IMR-90 (cell line): ENCODE measurements around the gene ANKRD13D. TPM values are rescaled to one million over a fixed set of nuclear protein-coding genes. Genes with fewer than 3 reads are reported as not detected.
A peak's percentile ranks its signal among the peaks of the same experiment; 100 is the strongest.

Experiments
- ATAC-seq: fragments of 200-7000 bp; cut with Tn5 transposase; 2 replicates; pipeline ENCODE4 v1.9.1; 2020; ENCODE audit warnings: low read depth, mild to moderate bottlenecking, moderate library complexity
- BruUV-seq: library from RNA; stranded (reverse); fragments of 400-500 nt; replicated peaks from 2 replicates; lab custom pipeline; 2021; lab: Mats Ljungman, UMichigan
- CTCF ChIA-PET: fragments of 300-600 bp; formaldehyde crosslinking; extraction: SDS; loops from one replicate; lab custom pipeline; 2021; ENCODE audit warnings: antibody characterized with exemption; lab: Yijun Ruan, JAX
- POLR2A ChIA-PET: fragments of 300-600 bp; sonication (Branson Sonifier 250); formaldehyde crosslinking; loops from one replicate; lab custom pipeline; 2022; ENCODE audit warnings: antibody characterized with exemption; ENCODE audit not compliant: unreplicated experiment; lab: Charles Lee
- DNase-seq: peaks from one replicate; pipeline ENCODE4 v3.0.0; 2013
- H2AFZ ChIP-seq: replicated peaks from 2 replicates; pipeline ENCODE3; 2013; ENCODE audit warnings: low read length, mild to moderate bottlenecking; ENCODE audit not compliant: poor library complexity
- H2AK5ac ChIP-seq: 2 replicates; pipeline ENCODE4 v1.6.1; 2013; ENCODE audit warnings: low read depth, low read length, inconsistent platforms
- H2AK9ac ChIP-seq: replicated peaks from 2 replicates; pipeline ENCODE3; 2013; ENCODE audit warnings: mild to moderate bottlenecking, low read depth, low read length, moderate library complexity; ENCODE audit not compliant: poor library complexity
- H2BK120ac ChIP-seq: 2 replicates; pipeline ENCODE4 v1.6.1; 2013; ENCODE audit warnings: low read depth, low read length, inconsistent platforms
- H2BK15ac ChIP-seq: 3 replicates; pipeline ENCODE4 v1.6.1; 2013; ENCODE audit warnings: low read depth, low read length, inconsistent platforms
- H2BK20ac ChIP-seq: 2 replicates; pipeline ENCODE4 v1.6.1; 2013; ENCODE audit warnings: low read depth, mild to moderate bottlenecking, inconsistent platforms, low read length, moderate library complexity
- H2BK5ac ChIP-seq: 2 replicates; pipeline ENCODE4 v1.6.1; 2013; ENCODE audit warnings: mild to moderate bottlenecking, low read depth, low read length, inconsistent platforms; ENCODE audit not compliant: poor library complexity, severe bottlenecking
- H3K14ac ChIP-seq: replicated peaks from 2 replicates; pipeline ENCODE4 v1.6.1; 2013; ENCODE audit warnings: low read depth, low read length, inconsistent platforms
- H3K18ac ChIP-seq: 2 replicates; pipeline ENCODE4 v1.6.1; 2013; ENCODE audit warnings: low read depth, low read length, control low read depth
- H3K23ac ChIP-seq: 2 replicates; pipeline ENCODE4 v1.6.1; 2013; ENCODE audit warnings: low read depth, low read length, inconsistent platforms
- H3K27ac ChIP-seq: 2 replicates; pipeline ENCODE4 v1.5.1; 2013; ENCODE audit warnings: mild to moderate bottlenecking, control low read depth, low read length; ENCODE audit not compliant: insufficient read depth
- H3K27me3 ChIP-seq: 2 replicates; pipeline ENCODE4 v1.6.1; 2013; ENCODE audit warnings: low read length; ENCODE audit not compliant: control insufficient read depth, insufficient read depth
- H3K36me3 ChIP-seq: 2 replicates; pipeline ENCODE4 v1.6.1; 2013; ENCODE audit warnings: low read length, mixed read lengths; ENCODE audit not compliant: control insufficient read depth, insufficient read depth
- H3K4ac ChIP-seq: 2 replicates; pipeline ENCODE4 v1.6.1; 2013; ENCODE audit warnings: low read depth, low read length, inconsistent platforms
- H3K4me1 ChIP-seq: 2 replicates; pipeline ENCODE4 v1.6.1; 2013; ENCODE audit warnings: low read length, mixed read lengths; ENCODE audit not compliant: control insufficient read depth, insufficient read depth
- H3K4me2 ChIP-seq: 2 replicates; pipeline ENCODE4 v1.6.1; 2013; ENCODE audit warnings: low read depth, mild to moderate bottlenecking, control low read depth, low read length, moderate library complexity
- H3K4me3 ChIP-seq: 2 replicates; pipeline ENCODE4 v1.5.1; 2013; ENCODE audit warnings: low read depth, mild to moderate bottlenecking, control low read depth, low read length, moderate library complexity; ENCODE audit not compliant: insufficient read depth
- H3K56ac ChIP-seq: 2 replicates; pipeline ENCODE4 v1.6.1; 2013; ENCODE audit warnings: low read length, inconsistent platforms; ENCODE audit not compliant: insufficient read depth; ENCODE audit errors: extremely low read depth
- H3K79me1 ChIP-seq, 2 experiments: 2 replicates each; pipeline ENCODE4 v1.6.1; 2013; ENCODE audit warnings: low read length in 2 of 2, inconsistent platforms in 1 of 2, low read depth in 1 of 2
- H3K9ac ChIP-seq: 2 replicates; pipeline ENCODE4 v1.6.1; 2013; ENCODE audit warnings: low read depth, low read length, control low read depth
- H3K9me1 ChIP-seq: 2 replicates; pipeline ENCODE4 v1.6.1; 2013; ENCODE audit warnings: low read length, inconsistent platforms; ENCODE audit not compliant: insufficient read depth
- H3K9me3 ChIP-seq: 2 replicates; pipeline ENCODE4 v1.6.1; 2013; ENCODE audit warnings: low read length; ENCODE audit not compliant: control insufficient read depth, insufficient read depth
- H4K20me1 ChIP-seq: 2 replicates; pipeline ENCODE4 v1.6.1; 2013; ENCODE audit warnings: low read length, inconsistent platforms; ENCODE audit not compliant: insufficient read depth
- H4K5ac ChIP-seq: 2 replicates; pipeline ENCODE4 v1.6.1; 2013; ENCODE audit warnings: mild to moderate bottlenecking, low read depth, low read length, control low read depth
- H4K8ac ChIP-seq, 2 experiments: 2 replicates each; pipeline ENCODE4 v1.6.1; 2013; ENCODE audit warnings: low read depth in 2 of 2, low read length in 2 of 2, control low read depth in 1 of 2, inconsistent platforms in 1 of 2
- H4K91ac ChIP-seq: 2 replicates; pipeline ENCODE4 v1.6.1; 2013; ENCODE audit warnings: low read depth, low read length, inconsistent platforms; ENCODE audit not compliant: insufficient read depth
- BHLHE40 ChIP-seq: fragments of 150-350 bp; IDR thresholded peaks from 2 replicates; pipeline ENCODE4 v1.6.1; 2016; ENCODE audit warnings: mild to moderate bottlenecking, low read depth, low read length
- CEBPB ChIP-seq: IDR thresholded peaks from 2 replicates; pipeline ENCODE4 v1.6.1; 2012; ENCODE audit warnings: low read depth, low read length, improper control_type of control experiment
- CHD1 ChIP-seq: IDR thresholded peaks from 2 replicates; pipeline ENCODE4 v1.6.1; 2012; ENCODE audit warnings: low read depth, low read length, improper control_type of control experiment
- FOS ChIP-seq: fragments of 150-350 bp; IDR thresholded peaks from 2 replicates; pipeline ENCODE4 v1.6.1; 2016; ENCODE audit warnings: low read depth, low read length
- MAFK ChIP-seq: IDR thresholded peaks from 2 replicates; pipeline ENCODE4 v1.6.1; 2012; ENCODE audit warnings: low read depth, low read length, improper control_type of control experiment
- MAZ ChIP-seq: IDR thresholded peaks from 2 replicates; pipeline ENCODE4 v1.6.1; 2012; ENCODE audit warnings: low read depth, mild to moderate bottlenecking, low read length, improper control_type of control experiment, moderate library complexity, borderline replicate concordance
- MXI1 ChIP-seq: IDR thresholded peaks from 2 replicates; pipeline ENCODE4 v1.6.1; 2012; ENCODE audit warnings: low read depth, mild to moderate bottlenecking, low read length, moderate library complexity, borderline replicate concordance
- NFE2L2 ChIP-seq: fragments of 150-350 bp; IDR thresholded peaks from 2 replicates; pipeline ENCODE4 v1.6.1; 2016; ENCODE audit warnings: low read depth, mild to moderate bottlenecking, low read length
- POLR2A ChIP-seq: IDR thresholded peaks from 2 replicates; pipeline ENCODE4 v1.6.1; 2012; ENCODE audit warnings: mild to moderate bottlenecking, low read depth, low read length
- RAD21 ChIP-seq: IDR thresholded peaks from 2 replicates; pipeline ENCODE4 v1.6.1; 2012; ENCODE audit warnings: low read length, improper control_type of control experiment
- RCOR1 ChIP-seq: IDR thresholded peaks from 2 replicates; pipeline ENCODE4 v1.6.1; 2012; ENCODE audit warnings: mild to moderate bottlenecking, low read length, improper control_type of control experiment; ENCODE audit not compliant: insufficient replicate concordance
- RFX5 ChIP-seq: IDR thresholded peaks from 2 replicates; pipeline ENCODE4 v1.8.0; 2012; ENCODE audit warnings: low read depth, mild to moderate bottlenecking, low read length, moderate library complexity
- SMC3 ChIP-seq: fragments of 150-350 bp; IDR thresholded peaks from 2 replicates; pipeline ENCODE4 v1.6.1; 2016; ENCODE audit warnings: low read depth, mild to moderate bottlenecking, antibody characterized with exemption, low read length, moderate library complexity
- USF2 ChIP-seq: fragments of 150-350 bp; IDR thresholded peaks from 2 replicates; pipeline ENCODE4 v1.6.1; 2017; ENCODE audit warnings: mild to moderate bottlenecking, antibody characterized with exemption, low read length, low read depth
- whole genome bisulfite sequencing, 2 experiments: methylation state at CpG; one replicate each; pipeline versions ENCODE4 v1.1.5 to v1.1.7; 2013; ENCODE audit warnings: missing lambda C conversion rate in 2 of 2; ENCODE audit not compliant: insufficient read length in 1 of 2; ENCODE audit errors: extremely low coverage in 2 of 2; 5-methylcytosine and 5-hydroxymethylcytosine counted together
- dilution Hi-C: fragments of 300-500 bp; cut with HindIII; formaldehyde crosslinking; loops from one replicate; pipeline ENCODE4 v1.14.3; 2018; ENCODE audit warnings: low sequenced_read_pairs; ENCODE audit not compliant: unreplicated experiment
- in situ Hi-C: fragments of 300-500 bp; cut with MboI; formaldehyde crosslinking; loops from 3 replicates; pipeline ENCODE4 v1.14.3; 2019; ENCODE audit warnings: low sequenced_read_pairs, inconsistent platforms, mixed read lengths
- intact Hi-C: fragments of 100-400 bp; cut with micrococcal nuclease; formaldehyde crosslinking; loops from 2 replicates; pipeline ENCODE4 v1.10.0; 2022
- polyA plus RNA-seq, 3 experiments: library from polyadenylated mRNA; depleted of rRNA; stranded (reverse); fragments of >200 nt; gene quantifications; 2 replicates each; pipeline ENCODE4 v1.2.3, GENCODE V29; 2012; ENCODE audit warnings: low replicate concordance in 1 of 3
- total RNA-seq: library from RNA; depleted of rRNA; stranded (reverse); fragments of >200 nt; gene quantifications from 2 replicates; pipeline ENCODE4 v1.2.3, GENCODE V29; 2012
- TF ChIP-seq, protein P1 (sequence below): conservative IDR thresholded peaks from 2 replicates; pipeline ENCODE4 v1.5.1; 2012; ENCODE audit warnings: mild to moderate bottlenecking, low read depth, low read length, improper control_type of control experiment

ANKRD13D gene
- total and polyA plus RNA-seq, 2 of the 4 experiments (the other 2 are of a cell fraction): 7.3 to 38.4 TPM

- H2AFZ ChIP-seq: no peak overlapping the region
- BruUV-seq: no TSS peak
- TF ChIP-seq MAZ: no peak
- TF ChIP-seq MAFK: no peak
- TF ChIP-seq NFE2L2: no peak
- TF ChIP-seq POLR2A: no peak
- no peak for TF ChIP-seq CEBPB
- no peak for TF ChIP-seq SMC3
- TF ChIP-seq FOS: no peak
- no peak for TF ChIP-seq MXI1
- no peak for TF ChIP-seq RAD21
- TF ChIP-seq RFX5: no peak
- TF ChIP-seq, protein P1, sequence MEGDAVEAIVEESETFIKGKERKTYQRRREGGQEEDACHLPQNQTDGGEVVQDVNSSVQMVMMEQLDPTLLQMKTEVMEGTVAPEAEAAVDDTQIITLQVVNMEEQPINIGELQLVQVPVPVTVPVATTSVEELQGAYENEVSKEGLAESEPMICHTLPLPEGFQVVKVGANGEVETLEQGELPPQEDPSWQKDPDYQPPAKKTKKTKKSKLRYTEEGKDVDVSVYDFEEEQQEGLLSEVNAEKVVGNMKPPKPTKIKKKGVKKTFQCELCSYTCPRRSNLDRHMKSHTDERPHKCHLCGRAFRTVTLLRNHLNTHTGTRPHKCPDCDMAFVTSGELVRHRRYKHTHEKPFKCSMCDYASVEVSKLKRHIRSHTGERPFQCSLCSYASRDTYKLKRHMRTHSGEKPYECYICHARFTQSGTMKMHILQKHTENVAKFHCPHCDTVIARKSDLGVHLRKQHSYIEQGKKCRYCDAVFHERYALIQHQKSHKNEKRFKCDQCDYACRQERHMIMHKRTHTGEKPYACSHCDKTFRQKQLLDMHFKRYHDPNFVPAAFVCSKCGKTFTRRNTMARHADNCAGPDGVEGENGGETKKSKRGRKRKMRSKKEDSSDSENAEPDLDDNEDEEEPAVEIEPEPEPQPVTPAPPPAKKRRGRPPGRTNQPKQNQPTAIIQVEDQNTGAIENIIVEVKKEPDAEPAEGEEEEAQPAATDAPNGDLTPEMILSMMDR: no peak
- TF ChIP-seq USF2: no peak
- no peak for TF ChIP-seq CHD1
- TF ChIP-seq BHLHE40: no peak
- no peak for TF ChIP-seq RCOR1
Observed at GRCh38 chr11:67274768-67275605, 14.1 kb upstream of the ANKRD13D start.

More at GRCh38 chr11:67274768-67275605, 14.1 kb upstream of the ANKRD13D start:
- Histone ChIP-seq H2BK15ac (no peak overlapping the region), H3K36me3 (peaks cover 11% of the 10 kb centered on the region), H4K20me1 (peaks cover 25% of the 10 kb centered on the region), H2BK5ac (no peak overlapping the region), H3K14ac (no peak overlapping the region), H4K8ac (no peak overlapping the region), H3K4me3 (no peak overlapping the region), H3K4me1 (peaks cover 32% of the 10 kb centered on the region), H2BK20ac (0 out of 2 replicates have a peak overlapping the region, but pooled peaks have one; percentile 6), H3K56ac (no peak overlapping the region), H3K4me2 (no peak overlapping the region), H4K91ac (peak overlapping the region; percentile 90; the same call in 1 of the 2 replicates), H3K4ac (no peak overlapping the region), H2BK120ac (no peak overlapping the region), H4K5ac (no peak overlapping the region; the same call in 1 of the 2 replicates), H3K9ac (no peak overlapping the region), H3K18ac (no peak overlapping the region), H2AK9ac (peak overlapping the region; percentile 13), H3K27me3 (no peaks in the 10 kb centered on the region), H2AK5ac (peak overlapping the region; percentile 40), H3K9me3 (no peaks in the 10 kb centered on the region), H3K9me1 (peaks cover 26% of the 10 kb centered on the region), H3K27ac (no peak overlapping the region), H3K79me1 (peaks cover 31 to 100% of the 10 kb centered on the region in 2 experiments), H3K23ac (no peak overlapping the region)
- ChIA-PET CTCF (interaction anchor here (1.0 kb wide), 1 partner anchor 13 kb away, joined by 3 read pairs; no protein-coding TSS in a partner anchor), POLR2A (no interaction called here)
- DNase-seq (no peak), ATAC-seq (no peak)
- dilution Hi-C loops: no loop called here
- intact Hi-C loops: no loop called here
- WGBS, 2 experiments: 83% methylated on average over 32 of the region's 35 CpGs; no CpG with 5 or more reads in 1 of the 2 experiments
- in situ Hi-C loops: no loop called here
